ENCODE data around the gene OSM.

OSM gene

DNA sequence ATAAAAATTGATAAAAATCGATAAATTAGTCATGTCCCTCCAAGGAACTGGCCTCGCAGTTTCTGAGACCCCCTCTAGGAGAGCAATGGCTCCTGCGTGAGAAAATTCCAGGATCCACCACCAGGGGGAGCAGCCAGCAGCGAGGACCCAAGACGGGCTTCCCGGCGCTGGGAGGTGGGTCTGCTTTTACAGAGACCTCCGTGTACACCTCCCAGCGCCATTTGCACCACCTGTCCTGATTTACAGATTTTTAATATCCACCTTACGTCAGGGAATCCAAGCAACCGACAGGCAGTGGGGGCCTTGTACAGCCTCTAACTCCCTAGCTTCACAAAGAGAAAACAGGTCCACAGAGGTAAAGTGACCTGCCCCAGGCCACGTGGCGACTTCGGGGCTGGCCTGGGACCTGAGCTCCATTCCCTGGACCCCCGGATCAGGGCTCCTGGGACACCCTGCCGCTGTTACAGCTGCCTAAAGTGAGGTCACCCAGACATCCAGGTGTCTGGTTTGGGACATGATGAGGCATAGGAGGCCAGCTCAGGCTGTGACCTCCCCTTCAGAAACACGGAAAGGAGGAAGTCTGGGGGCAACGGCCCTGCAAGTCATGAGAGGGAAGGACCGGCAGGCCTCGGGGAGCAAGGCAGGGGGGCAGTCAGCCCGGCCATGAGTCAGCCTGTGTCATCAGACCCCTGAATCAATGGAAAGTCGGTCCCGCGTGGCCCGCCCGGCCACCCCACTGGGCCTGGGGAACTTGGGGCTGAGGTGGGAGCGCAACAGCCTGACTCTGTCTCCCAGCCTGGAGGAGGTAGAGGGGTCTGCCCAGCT, 3.5 kb downstream of the OSM start:
- TF ChIP-seq, protein P1, sequence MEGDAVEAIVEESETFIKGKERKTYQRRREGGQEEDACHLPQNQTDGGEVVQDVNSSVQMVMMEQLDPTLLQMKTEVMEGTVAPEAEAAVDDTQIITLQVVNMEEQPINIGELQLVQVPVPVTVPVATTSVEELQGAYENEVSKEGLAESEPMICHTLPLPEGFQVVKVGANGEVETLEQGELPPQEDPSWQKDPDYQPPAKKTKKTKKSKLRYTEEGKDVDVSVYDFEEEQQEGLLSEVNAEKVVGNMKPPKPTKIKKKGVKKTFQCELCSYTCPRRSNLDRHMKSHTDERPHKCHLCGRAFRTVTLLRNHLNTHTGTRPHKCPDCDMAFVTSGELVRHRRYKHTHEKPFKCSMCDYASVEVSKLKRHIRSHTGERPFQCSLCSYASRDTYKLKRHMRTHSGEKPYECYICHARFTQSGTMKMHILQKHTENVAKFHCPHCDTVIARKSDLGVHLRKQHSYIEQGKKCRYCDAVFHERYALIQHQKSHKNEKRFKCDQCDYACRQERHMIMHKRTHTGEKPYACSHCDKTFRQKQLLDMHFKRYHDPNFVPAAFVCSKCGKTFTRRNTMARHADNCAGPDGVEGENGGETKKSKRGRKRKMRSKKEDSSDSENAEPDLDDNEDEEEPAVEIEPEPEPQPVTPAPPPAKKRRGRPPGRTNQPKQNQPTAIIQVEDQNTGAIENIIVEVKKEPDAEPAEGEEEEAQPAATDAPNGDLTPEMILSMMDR (IDR thresholded peaks at IDR 0.05; ENCODE audit: control extremely low read depth, extremely low read depth, low read depth, missing control alignments): peak; percentile 90
- peak; percentile 76 for DNase-seq (ENCODE audit: extremely low spot score)
- CTCF ChIA-PET: interaction anchor here (0.6 to 11.9 kb wide), 36 partner anchors 9 to 372 kb away, joined by 3 to 171 read pairs (median 4); partner anchors contain the start of genes CASTOR1, CCDC157, LIF and MTFP1
- POLR2A ChIA-PET: no interaction called here

DNA sequence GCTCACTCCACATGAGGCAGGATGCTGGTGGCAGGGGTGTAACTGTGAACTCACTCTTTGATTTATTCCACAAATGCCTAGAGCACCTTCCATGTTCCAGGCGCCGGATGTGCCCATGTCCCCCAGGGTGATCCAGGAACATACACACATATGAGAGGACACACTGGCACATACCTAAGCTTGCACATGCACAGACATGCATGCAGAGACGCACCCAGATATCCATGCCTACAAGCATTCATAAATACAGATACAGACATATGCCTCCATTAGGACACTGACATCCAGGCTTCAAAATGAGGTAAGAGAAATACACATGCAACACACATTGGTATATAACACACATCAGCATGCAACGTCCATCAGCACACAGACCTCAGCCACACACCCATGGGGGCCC, 4.5 kb downstream of the OSM start:
- POLR2A ChIA-PET: no interaction called here
- TF ChIP-seq, protein P1 (IDR thresholded peaks at IDR 0.05; ENCODE audit: control extremely low read depth, extremely low read depth, low read depth, missing control alignments): no peak
- CTCF ChIA-PET: interaction anchor here (1.4 to 11.9 kb wide), 6 partner anchors 18 to 177 kb away, joined by 3 to 171 read pairs (median 8); partner anchors contain the start of genes CASTOR1 and RNF215
- no peak for DNase-seq (ENCODE audit: extremely low spot score)

DNA sequence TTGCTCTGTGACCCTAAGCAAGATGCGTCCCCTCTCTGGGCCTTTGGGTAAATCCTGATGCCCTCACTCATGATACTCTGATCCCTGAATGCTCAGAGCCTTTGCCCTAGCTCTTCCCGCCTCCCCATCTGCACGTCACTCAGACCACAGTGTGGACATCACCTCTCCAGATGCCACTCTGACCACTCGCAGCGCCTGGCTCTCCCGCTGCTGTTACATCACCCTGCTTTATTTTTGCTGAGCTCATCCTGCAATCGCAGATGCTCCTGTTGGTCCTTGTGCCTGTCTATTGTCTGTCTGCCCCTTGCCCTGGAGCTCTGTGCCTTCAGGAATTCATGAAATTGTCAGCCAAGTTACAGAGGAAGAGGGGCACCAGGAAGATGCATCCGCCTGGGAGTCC, 5.5 kb downstream of the OSM start:
- TF ChIP-seq, protein P1 (IDR thresholded peaks at IDR 0.05; ENCODE audit: control extremely low read depth, extremely low read depth, low read depth, missing control alignments): no peak
- POLR2A ChIA-PET: no interaction called here
- CTCF ChIA-PET: interaction anchor here (0.7 to 11.9 kb wide), 14 partner anchors 15 to 225 kb away, joined by 3 to 171 read pairs (median 4); partner anchors contain the start of genes CASTOR1 and RNF215
- no peak for DNase-seq (ENCODE audit: extremely low spot score)

DNA sequence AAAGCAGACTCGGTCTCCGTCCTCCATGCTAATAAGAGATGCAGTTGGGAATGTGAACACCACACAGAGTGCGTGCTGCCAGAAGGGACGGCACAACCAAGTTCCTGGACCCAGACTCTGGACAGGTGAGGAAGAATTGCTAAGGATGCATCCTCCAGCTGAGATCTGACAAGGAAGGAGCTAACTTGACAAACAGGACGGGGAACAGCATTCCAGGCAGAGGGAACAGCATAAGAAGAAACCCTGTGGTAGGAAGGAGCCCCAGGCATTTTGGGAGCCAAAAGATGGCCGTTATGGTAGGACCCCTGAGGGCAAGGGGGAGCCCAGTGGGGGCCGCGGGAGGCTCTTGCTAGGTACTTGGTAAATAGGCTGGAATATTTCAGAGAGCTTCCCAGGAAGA, 6.0 kb downstream of the OSM start:
- no peak for DNase-seq (ENCODE audit: extremely low spot score)
- CTCF ChIA-PET: interaction anchor here (0.9 to 11.9 kb wide), 13 partner anchors 15 to 225 kb away, joined by 3 to 171 read pairs (median 4); partner anchors contain the start of genes CASTOR1 and RNF215
- POLR2A ChIA-PET: no interaction called here
- TF ChIP-seq, protein P1 (IDR thresholded peaks at IDR 0.05; ENCODE audit: control extremely low read depth, extremely low read depth, low read depth, missing control alignments): no peak

- CTCF ChIA-PET: interaction anchor here (1.4 to 11.9 kb wide), 9 partner anchors 16 to 226 kb away, joined by 3 to 171 read pairs (median 9); partner anchors contain the start of genes CASTOR1 and RNF215
- TF ChIP-seq, protein P1 (IDR thresholded peaks at IDR 0.05; ENCODE audit: control extremely low read depth, extremely low read depth, low read depth, missing control alignments): no peak
- POLR2A ChIA-PET: no interaction called here
- no peak for DNase-seq (ENCODE audit: extremely low spot score)
Measured at GRCh38 chr22:30260276-30260675, 6.4 kb downstream of the OSM start.

GRCh38 chr22:30254314-30254713, 12.3 kb downstream of the OSM start:
- ChIA-PET CTCF (interaction anchor here (1.4 to 4.5 kb wide), 6 partner anchors 10 to 157 kb away, joined by 4 to 101 read pairs (median 11); no protein-coding TSS in a partner anchor), POLR2A (no interaction called here)
- TF ChIP-seq, protein P1 (IDR thresholded peaks at IDR 0.05; ENCODE audit: control extremely low read depth, extremely low read depth, low read depth, missing control alignments): no peak
- no peak for DNase-seq (ENCODE audit: extremely low spot score)

Measured in GM10248 (cell line).